ENCODE data around the gene CCIN.
A peak's percentile ranks its signal among the peaks of the same experiment; 100 is the strongest.
"Not testable (repeated sequence)": the region's sequence is repeated elsewhere in the genome, so short reads cannot be mapped to it uniquely, and the experiment has no call there.

Gene CCIN
- total RNA-seq = 0 to 0.54 (median 0.18) reads per million in 18 experiments

DNA sequence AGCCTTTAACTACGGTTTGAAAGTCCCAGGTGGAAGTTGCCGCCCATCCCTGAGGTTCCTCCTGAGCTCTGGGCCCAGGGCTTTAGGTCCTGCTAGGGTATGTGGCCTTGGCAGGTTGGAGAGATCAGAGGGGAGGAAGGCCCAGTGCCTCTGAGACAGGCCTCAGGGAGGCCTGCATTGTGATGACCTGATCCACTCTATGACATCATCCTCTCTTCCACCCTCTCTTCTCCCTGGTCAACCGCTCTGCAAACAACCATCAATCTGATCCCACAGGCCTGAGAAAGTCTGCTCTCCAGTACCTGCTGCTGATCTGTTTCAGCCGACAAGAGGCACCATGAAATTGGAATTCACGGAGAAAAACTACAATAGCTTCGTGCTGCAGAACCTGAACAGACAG lies at the start of gene CCIN:
Gene CCIN (plus strand): TSS at position 223 of the 400 bp plus-strand sequence. CDS start 115 bp downstream, at position 338.
- no peak for DNase-seq

DNA sequence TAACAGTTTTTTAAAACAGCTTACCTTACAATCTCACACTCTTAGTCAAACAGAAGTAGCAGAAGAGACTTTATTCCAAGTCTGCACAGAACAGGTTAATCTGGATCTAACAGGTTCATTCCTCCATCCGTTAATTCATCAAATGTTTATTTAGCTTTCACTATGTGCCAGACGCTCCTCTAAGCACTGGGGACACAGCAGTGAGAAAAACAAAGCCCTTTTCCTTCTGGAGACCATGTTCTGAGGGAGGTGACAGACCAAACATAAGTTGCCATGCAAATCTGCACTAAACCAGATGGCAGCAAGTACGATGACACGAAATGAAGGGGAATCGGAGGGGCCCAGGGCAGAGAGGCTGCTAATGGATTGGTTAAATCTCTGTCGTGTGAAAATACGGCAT lies 49.7 kb upstream of the CCIN start:
- no peak for DNase-seq

DNA sequence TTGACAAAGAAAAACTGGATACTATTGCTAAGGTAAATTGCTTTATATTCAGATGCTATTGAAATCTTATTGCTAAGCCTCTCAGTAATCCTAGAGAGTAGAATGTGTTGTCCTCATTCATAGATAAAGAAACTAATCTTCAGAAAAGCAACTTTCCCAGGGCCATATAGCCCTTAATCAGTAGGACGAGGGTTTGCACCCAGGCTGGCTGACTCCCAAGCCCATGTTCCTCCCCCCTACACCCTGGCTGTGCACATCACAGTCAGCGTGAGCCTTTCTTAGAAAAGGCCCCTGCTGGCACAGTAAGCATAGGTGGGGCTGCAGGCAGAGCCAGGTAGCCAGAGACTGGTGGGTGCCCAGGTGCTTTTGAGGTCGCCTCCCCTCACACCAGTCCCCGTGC lies 48.5 kb upstream of the CCIN start:
- DNase-seq = no peak

DNA sequence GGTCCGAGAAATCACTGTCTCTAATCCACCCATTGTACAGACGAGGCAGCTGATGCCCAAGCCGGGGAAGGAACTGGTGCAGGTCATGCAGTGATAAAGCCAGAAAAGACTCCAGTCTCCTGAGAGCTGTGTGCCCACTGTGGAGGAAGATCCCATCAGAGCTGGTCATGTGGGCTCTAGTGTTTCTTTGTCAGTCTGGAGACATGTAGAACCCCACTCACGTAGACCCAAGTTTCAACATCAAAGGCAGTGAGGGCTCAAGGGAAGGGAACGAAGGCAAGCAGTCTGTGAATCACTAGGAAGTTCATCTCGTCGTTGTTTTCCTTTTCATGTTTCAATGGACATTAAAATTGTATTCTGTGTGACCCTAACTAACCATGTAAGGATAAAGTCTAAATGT lies 47.2 kb upstream of the CCIN start:
- DNase-seq = peak; percentile 54 to 71

DNA sequence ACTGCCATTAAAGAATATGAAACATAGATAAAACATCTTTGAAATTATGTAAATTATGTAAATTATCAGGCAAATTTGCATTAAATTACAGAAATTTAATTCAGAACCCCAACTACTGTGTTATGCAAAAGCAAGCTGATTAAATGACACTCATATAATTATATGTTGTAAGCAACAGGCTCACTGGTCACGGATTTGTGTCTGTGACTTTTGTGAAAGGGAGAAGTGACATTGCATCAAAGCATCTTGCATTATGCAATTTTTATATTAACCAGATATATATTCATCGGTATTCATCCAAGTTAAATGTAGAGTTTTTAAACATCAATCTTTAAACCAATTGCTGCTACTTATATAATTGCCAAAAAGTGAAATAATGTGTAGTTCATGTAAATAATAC lies 45.7 kb upstream of the CCIN start:
- peak; percentile 81 to 91 for DNase-seq

DNA sequence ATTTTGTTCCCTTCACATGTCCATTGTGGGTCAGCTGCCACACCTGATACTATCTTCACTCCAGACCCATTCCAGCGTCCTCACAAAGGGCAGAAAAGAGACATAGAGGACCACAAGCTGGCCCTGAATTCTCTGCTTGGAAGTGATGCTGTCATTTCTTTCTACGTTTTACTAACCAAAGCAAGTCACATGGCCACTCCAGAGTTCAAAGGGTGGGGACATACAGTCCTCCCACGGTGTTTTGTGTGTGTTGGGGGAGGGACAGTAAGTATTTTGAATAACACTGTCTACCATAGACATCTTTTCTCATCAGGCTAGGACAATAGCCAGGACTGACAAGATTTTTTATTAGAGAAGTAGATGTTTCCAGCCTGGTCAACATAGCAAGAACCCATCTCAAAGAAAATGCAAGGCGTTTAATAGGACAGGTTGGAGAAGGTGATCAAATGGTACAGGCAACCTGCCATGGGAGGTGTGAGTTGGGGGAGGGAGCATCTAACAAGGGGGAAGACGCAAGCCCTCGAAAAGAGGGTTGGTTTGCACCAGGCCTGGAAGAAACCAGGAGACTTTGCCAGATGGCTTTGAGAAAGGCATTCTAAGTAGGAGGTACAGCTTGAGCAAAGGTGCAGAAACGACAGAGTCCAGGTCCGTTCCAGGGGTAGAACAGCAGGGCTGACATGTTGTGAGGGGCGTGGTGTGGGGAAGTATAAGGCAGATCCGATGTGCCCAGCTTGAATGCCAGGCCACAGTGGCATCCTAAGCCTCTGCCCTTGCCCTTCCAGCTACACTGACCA lies 43.9 kb upstream of the CCIN start:
- peak; percentile 54 to 72 for DNase-seq

DNA sequence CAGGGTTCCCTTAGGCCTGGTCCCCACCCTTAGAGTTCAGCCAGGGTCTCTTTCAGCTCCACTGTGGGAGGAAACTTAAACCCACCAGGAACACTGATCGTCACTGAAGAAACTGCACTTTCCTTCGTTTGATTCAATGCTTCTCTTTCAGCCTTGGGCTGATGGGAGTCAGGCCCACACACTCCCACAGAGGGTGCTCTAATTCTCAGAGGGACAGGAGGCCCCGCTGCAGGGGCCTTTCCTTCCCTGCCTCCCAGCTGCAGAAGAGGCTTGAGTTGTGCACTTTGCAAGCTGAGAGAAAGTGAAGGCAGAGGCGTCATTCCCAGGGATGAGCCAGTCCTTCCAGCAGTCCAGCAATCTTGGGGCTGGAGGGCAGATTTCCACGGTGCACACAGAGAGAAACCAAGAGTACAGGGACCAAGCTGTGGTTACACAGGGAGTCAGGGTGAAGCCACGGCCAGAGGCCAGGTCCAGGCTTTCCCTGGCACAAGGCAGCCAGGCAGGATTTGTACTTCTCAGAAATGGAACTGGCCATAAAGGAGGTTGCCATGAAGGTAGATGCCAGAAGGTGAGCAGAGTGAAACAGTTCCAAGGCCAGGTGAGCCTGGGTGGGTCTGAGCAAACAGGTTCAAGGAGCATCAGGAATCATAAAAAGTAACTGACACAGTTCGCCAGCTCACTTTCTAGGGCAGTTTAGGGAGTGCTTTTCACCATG lies 43.0 kb upstream of the CCIN start:
- peak in 1 of 2 donors; percentile 57 for DNase-seq

DNA sequence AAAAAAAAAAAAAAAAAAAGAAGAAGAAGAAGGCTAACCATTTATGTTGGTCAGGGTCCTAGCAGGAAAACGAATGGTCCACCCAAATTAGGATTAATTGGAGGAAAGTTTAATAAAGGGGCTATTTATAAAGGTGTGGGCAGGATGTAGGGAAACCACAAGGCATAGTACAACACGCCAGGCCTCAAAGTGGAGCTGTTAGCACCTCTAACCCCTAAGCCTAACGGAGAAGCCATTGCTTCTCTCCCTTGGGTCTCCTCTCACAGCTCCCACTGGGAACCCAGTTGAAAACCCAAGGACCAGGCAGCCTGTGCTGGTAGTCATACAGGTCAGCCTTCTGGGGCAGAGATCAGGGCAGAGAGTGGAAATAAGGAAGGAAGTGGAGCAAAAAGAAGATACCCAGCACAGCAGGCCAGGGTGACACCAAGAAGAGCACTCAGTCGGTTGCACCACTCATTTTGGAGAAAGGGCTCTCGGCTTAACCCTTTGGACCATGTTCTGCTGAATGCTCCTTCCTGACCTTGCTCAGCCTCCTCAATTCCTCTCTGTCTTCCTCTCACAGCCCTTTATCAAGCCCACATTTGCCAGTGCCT lies 41.4 kb upstream of the CCIN start:
- peak; percentile 89 to 90 for DNase-seq

DNA sequence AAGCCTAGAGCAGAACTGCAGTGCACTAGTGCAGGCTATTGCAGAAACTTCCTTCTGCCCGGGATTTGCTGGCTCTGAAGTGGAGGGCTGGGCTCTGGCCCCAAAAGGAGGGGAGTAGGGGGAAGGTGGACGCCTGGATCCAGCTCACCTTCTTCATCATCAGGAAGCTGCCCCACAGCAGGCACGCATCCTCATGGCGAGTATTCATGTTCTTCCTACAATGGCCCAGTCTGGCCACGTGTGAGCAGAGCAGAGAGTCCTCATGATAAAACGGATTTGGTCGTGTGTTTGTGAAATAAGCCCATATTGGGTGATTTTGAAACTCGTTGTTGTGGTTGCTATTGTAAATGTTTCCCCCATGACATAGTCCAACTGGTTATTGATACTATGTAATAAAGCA lies 40.8 kb upstream of the CCIN start:
- peak; percentile 87 to 92 for DNase-seq

DNA sequence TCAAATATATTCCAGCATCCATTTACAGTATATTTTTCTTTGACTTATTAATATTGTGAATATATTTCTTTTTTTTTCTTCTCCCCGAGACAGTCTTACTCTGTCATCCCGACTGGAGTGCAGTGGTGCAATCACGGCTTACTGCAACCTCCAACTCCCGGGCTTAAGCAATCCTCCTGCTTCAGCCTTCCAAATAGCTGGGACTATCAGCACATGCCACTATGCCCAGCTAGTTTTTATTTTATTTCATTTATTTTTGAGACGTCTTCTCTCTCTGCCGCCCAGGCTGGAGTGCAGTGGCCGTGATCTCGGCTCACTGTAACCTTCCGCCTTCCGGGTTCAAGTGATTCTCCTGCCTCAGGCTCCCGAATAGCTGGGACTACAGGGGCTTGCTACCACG lies 40.0 kb upstream of the CCIN start:
- peak; percentile 82 to 90 for DNase-seq

DNA sequence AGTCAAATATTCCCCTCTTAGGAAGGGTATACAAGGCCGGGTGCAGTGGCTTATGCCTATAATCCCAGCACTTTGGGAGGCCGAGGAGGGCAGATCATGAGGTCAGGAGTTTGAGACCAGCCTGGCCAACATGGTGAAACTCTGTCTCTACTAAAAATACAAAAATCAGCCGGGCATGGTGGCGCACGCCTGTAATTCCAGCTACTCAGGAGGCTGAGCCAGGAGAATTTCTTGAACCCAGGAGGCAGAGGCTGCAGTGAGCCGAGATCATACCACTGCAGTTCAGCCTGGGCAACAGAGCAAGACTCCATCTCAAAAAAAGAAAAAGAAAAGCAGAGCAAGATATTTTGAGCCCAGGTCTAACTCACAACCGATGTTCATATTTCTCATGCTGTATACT lies 37.5 kb upstream of the CCIN start:
- not testable (repeated sequence) for DNase-seq

DNA sequence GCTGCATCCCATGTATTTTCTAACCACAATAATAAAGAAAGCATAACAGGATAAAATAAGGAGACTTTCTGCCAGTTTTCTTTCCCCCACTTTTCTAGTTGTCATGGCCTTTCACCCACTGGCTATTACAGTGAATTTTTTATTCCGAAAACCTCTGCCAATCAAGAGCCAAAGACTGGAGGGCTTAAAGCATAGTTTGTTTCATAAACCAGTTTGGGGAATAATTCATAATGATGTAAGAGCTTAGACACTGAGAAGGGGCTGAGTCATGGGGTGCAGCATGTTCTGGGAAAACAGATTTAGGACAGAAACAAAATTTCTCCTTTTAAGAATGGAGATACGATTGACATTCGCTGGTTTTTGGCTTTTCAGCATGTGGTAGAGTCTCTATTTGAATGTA lies 37.1 kb upstream of the CCIN start:
- DNase-seq = no peak

DNA sequence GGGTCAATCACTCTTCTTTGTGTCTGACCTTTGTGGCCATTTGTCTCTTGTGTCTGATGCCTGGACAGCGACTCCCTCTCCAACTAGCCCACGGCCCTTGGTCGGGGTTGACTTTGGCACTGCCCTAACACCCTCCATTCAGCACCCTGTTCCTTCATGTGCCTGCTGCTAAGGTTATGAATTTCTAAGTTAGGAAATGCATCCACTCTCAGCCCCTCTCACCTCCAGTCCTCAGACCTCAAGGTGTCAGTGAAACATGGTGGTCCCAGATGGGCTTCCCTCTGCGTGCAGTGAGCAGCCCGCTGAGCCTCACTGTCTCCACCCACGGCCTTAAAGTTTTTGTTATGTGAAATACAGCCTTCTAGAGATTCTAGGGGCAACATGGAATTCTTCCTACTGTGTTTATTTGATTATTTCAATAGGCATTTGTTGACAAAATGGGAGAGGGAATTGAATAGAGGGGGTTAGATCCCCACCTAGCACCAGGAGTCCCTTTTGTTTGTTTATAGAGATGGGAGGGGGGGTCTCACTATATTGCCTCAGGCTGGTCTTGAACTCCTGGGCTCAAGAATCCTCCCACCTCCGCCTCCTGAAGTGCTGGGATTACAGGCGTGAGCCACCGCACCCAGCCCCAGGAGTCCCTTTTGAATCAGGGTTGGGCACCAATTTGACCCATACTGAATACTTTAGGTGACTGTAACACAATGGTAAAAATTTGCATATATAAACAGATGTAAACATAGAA lies 34.3 kb upstream of the CCIN start:
- DNase-seq = no peak

DNA sequence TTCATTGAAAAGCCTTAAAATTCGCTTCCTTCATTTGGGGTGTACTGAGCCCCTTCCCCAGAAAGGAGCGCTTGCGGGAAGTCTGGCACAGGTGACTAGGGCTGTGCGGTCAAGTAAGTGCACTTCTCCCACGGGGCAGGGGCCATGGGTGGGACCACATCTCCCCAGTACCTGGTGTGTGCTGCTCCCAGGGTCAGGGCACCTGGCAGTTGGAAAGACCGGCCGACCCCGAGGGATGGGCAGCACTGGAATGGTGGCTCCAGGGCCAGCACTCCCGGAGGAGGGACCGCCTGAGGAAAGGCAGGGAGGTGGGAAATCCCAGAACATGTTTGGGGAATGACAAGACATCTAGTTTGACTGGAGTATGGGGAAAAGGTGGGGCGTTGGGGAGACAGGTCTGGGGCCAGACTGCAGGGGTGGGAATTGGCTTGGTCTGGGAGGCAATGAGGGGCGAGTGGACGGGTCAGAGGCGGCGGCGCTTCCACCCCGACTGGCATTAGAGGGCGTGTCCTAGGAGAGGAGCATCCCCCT lies 33.4 kb upstream of the CCIN start:
- DNase-seq = no peak

DNA sequence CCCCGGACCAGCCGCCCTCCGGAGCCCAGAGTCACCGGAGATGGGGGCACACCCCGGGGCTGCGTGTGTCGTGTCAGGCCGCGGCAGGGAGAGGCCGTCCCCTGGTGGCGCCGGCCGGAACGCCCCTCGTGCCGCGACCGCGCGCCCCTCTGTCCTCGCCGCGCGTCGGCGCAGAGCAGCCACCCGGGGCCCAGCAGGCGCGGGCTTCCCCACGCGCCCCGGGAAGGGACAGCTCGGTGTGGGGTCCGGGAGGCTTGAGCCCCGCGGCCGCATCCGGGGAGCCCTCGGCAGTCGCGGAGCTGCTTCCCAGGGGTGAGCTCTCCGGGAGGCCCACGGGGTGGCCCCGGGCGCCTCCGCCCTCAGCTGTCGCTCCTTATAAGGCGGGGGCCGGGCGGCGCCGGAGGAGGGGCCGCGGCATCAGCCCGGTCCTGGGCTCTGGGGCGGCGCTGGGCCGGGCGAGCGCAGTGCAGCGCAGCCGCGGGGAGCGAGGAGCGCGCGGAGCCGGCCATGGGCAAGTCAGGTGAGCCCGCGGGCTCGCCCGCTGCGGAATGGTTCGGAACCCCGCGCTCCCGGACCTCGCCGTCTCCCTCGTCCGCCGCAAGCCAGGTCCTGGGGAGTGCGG lies 32.8 kb upstream of the CCIN start, which contains the start of gene GLIPR2:
Gene GLIPR2 (plus strand): TSS at position 462 of the 622 bp plus-strand sequence. CDS start 46 bp downstream, at position 508.
- DNase-seq = peak; percentile 87 to 92

DNA sequence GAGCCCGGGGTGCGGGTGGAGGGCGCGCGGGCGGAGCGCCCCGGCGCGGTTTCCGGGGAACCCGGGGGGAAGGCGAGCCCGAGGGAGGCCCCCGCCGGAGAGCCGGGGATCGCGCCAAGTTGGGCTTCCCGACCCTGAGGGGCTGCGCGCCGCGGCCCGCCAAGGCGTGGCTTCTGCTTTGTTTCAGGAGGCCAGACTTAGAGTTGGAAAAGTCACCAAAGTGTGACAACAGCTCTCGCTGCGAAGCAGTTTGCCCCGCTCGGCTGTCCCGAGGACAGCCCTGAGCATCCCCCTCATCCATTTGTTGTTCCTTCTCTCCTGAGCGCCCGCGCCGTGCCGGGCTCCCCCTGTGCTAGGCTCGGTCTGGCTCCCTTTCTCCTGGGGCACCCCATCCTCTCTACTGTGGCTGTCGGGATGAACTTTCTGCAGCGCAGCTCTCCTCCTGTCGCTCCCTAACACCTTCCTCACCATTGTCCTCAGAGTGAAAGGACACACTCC lies 32.2 kb upstream of the CCIN start:
- no peak for DNase-seq

DNA sequence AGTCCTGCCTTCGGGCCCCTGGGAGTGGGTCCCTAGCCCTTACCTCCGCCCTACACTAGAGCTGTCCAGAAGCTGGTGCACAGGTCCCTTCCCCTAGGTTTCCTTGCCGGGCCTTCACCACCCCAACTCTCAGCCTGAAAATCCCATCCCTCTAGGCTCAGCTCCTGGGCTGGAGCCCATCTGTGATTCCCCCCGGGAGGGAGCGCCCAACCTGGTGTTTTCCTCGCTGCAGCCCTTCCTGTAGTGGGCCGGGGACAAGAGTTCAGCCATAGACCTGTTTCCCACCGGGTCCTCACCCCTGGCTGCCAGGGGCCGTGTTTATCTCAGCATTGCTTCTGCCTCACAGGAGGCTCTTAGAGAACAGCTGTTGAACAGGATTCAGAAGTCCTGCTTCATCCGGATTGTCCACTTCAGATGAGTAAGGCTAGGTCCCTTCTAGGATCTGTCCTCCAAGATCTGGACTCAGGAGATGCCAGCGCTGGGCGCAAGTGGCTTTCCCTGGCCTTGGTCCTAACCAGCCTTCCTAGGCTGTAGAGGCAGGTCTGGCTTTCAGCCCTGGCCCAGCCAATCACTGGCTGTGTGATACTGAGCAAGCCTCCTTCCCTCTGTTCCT lies 31.7 kb upstream of the CCIN start:
- DNase-seq = peak; percentile 32 to 44

DNA sequence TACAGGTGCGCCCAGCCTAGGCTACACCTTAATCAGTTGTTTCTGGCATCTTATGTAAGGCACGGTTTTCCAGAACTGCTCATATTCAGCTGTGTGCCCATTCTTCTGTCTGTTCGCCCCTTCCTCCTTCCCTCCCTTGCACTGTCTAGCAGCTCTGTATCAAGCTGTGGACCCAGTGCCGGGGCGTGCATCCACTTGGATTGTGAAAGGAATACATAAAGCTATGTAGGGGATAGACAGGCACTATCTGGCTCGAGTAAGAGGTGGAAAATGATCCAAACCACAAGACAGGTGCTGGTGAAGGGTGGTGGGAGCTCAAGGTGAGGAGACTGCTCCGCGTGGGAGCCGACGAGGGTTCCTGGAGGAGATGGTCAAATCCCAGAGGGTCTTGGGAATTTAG lies 30.7 kb upstream of the CCIN start:
- no peak for DNase-seq

DNA sequence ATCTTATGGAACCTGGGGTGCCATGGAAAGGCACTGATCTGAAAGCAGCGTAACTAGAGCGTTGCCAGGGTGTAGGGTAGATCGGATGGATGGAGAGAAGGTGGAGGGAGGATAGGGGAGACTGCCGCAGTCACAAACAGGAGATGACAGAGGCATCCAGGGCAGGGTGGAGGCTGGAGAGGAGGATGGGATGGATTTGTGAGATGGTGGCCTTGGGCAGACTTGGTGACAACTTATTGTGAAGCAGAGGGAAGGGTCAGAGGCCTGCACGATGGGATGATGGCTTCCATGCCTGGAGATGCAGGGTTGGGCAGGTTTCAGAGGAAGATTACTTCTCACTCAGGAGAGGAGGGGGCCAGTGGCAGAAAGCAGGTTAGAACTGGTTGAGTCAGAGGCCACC lies 30.3 kb upstream of the CCIN start:
- DNase-seq = no peak

DNA sequence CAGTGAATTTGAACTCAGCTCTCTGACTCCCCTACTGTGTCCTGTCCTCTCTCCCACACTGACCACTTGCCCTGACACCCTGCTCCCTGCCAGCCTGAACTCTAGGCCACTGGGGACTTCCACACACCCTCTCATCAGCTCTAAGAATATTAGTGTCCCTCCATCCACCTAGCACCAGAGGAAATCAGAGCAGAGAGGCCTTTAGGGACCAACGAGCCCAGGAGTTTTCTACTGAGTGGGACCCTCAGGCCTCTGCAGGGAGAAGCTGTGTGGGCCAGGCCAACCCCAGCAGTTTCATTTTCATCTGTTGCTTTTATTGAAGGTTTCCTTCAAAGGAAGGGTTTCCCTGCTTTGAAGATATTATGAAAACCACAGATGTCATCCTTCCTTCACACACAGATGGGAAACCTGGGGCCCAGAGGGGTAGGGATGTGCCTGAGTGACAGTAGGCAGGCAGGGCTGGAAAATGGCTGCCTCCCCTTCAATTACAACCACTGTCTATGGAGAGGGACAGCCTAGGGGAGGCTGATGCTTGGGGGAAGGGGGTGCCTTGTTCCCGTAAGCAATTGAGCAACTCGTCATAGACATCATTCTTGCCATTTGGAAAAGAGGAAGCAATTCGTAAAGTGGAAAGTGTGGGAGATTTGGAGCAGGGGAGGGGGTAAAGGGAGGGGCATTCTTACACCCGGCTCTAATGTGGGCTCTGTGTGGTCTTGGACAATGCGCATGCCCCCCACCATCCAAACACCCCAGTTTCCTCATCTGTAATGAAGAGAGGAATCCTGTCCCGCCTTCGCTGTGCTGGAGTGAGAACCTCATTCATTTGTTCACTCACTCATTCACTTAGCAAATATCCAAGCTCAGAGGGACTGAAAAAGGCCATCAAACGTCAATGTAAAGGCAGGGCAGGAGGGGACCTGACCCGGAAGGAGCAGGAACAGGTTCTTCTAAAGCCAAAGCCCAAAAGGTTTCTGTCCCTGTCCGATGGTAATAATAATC lies 28.8 kb upstream of the CCIN start:
- DNase-seq = peak; percentile 86 to 89
